HG02970 (cell line): Measurements from ENCODE around the gene SEC22A.
"Not testable (repeated sequence)": the region's sequence is repeated elsewhere in the genome, so short reads cannot be mapped to it uniquely, and the experiment has no call there.

Experiments
- ATAC-seq: cut with Tn5 transposase; IDR thresholded peaks from one replicate; pipeline ENCODE4 v1.9.1; 2021; ENCODE audit warnings: mild to moderate bottlenecking, moderate library complexity, moderate number of reproducible peaks; ENCODE audit not compliant: unreplicated experiment, low FRiP score

SEC22A gene

DNA sequence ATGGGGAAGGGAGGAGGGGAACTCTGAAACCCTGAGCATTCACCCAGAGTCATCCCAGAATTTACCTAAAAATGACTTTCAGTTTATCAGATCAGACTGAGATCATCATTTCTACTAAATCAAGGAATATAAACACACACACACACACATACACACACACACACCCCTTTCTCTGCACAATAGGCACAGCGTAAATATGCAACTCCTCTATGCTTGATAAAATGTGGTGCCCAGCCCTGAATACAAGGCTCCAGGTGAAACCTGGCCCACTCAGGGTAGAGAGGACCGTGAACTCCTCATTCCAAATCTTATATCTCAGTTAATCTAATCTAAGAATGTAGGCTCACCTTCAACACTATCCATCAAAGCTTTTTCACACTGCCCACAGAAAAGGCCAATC lies 31.8 kb upstream of the SEC22A start:
- no peak for ATAC-seq

- ATAC-seq = no peak
These were observed 21.0 kb upstream of the SEC22A start for GRCh38 chr3:123180791-123181190.

DNA sequence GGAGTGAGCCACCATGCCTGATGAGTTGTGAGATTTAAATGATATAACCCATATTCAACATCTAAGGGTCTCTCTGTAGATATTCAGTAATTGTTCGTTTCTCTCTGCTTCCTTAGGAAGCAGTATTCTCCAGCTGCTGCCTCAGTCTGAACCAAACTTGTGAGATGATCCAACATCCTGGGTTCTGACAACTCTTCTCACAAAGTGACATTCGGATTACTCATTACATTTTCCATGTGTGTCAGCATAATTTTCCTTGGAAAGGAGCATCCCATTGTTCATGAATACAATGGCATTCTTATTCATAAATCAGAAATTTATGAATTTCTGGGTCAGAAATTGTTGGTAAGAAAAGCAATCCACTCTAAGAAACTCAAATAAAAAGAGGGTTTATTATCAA lies 15.0 kb upstream of the SEC22A start:
- ATAC-seq = no peak

- ATAC-seq = no peak
These were observed 13.7 kb upstream of the SEC22A start for GRCh38 chr3:123188058-123188457.

GRCh38 chr3:123193448-123194101 lies 8.2 kb upstream of the SEC22A start:
- no peak for ATAC-seq

- ATAC-seq = no peak
These were observed 7.2 kb upstream of the SEC22A start for GRCh38 chr3:123194552-123194951.

- no peak for ATAC-seq
These were observed 3.4 kb upstream of the SEC22A start for GRCh38 chr3:123198372-123198771.

DNA sequence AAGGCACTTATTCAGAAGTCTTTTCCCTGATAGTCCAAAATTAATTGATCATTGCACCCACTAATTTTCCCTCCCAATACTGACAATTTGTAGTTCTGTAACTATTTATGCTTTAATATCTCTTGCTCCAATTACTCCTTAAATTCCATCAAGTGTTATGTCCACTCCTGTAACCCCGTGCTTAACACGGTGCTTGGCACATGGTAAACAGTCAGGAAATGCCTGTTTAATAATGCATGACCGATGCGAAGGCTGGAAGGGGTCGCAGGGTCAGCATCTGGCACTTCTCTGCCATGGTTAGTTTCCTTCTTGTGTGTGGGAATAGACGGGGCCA lies 553 bp upstream of the SEC22A start:
- no peak for ATAC-seq

DNA sequence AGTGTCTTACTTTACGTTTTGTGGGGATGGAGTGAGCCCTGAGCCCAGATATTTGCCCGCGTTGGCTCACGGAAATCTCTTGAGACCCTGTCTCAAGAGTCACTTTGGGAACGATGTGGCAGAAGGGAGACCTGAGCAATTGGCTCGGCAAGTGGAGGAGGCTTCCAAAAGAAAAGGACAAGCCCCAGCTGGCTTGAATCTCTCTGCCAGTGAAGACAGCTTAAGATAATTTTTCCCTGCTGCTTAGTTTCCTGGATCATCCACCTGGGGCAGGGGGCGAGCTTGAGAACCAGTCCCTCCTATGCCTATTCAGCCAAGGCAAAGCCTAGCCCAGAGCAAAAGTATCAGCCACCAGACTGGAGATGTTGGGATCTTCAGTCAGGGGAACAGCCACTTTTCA lies 708 bp downstream of the SEC22A start:
- no peak for ATAC-seq

- ATAC-seq = no peak
These were observed 17.2 kb downstream of the SEC22A start for GRCh38 chr3:123218990-123219389.

- not testable (repeated sequence) for ATAC-seq
These were observed 19.6 kb downstream of the SEC22A start for GRCh38 chr3:123221369-123221768.

DNA sequence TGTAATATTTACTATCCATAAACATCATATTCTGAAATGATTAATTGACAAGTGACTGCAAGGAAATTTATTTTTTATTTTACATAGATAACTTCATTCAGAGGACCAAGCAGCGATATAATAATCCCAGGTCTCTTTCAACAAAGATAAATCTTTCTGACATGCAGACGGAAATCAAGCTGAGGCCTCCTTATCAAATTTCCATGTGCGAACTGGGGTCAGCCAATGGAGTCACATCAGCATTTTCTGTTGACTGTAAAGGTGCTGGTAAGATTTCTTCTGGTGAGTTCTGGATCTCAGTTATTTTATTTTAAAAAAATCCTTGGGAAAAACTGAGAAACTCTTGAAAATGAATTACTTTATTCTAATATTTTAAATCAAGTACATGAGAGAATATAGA lies 23.3 kb downstream of the SEC22A start:
- ATAC-seq = no peak

DNA sequence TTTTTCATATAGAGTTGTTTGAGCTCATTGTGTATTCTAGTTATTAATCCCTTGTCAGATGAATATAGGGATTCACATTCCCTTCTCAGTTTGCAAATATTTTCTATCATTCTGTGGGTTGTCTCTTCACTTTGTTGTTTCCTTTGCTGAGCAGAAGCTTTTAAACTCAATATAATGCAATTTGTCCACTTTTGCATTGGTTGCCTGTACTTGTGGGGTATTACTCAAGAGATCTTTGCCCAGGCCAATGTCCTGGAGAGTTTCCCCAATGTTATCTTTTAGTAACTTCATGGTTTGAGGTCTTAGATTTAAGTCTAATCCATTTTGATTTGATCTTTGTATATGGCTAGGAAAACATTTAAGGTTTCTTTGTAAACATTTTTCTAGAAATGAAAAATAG lies 24.8 kb downstream of the SEC22A start:
- no peak for ATAC-seq

DNA sequence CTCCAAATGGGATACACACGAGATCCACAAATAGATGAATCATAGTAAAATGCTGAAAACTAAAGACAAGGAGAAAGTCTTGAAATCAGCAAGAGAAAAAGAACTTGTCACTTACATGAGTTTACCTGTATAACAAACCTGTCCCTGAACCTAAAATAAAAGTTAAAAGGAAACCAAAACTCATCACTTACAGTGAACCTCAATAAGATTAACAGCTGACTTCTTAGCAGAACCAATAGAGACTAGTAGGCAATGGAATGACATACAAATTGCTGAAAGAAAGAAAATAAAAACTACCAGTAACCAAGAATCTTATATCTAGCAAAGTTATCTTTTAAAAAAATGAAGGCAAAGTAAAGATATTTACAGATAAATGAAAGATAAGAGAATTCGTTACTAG lies 27.4 kb downstream of the SEC22A start:
- no peak for ATAC-seq

GRCh38 chr3:123236902-123237301 lies 35.2 kb downstream of the SEC22A start:
- ATAC-seq = no peak

- ATAC-seq = not testable (repeated sequence)
These were observed 37.4 kb downstream of the SEC22A start for GRCh38 chr3:123239186-123239585.

GRCh38 chr3:123239756-123240155 lies 38.0 kb downstream of the SEC22A start:
- ATAC-seq = no peak

GRCh38 chr3:123244128-123244527 lies 42.4 kb downstream of the SEC22A start:
- no peak for ATAC-seq

DNA sequence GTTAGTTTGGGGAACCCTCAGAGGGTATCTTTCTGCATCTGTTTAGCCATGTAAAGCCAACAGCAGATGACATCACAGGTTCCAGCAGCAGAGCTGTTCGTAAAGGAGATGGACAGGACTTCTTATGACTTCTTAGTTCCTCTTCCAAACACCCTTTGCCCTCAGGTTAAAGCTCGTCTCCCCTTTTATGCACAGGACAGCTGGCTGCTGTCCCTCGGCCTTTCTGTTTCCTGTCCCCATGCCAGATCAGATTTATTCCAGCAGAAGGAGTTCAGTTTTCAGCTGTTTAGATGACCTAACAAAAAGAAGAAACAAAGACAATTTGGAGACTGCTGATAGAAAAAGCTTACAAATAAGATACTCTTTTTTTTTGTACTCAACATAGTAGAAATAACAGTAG lies 45.1 kb downstream of the SEC22A start:
- no peak for ATAC-seq

DNA sequence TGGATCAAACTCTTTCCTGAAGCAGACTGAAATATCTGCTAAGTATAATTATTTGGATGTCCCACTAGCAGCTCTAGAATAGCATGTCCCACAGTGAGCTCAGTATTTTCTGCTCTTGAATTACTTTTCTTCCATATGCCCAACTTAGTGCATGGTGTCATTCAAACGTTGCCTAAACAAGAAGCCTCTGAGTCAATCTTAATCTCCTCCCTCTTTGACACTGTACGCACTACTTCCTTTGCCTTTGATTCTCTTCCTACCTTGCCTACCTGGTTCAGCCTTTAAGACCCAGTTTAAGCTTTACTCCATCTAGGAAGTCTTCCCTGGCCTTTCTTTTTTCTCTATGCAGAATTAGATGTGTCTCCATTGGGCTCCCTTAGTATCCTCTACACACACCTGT lies 54.5 kb downstream of the SEC22A start:
- no peak for ATAC-seq

GRCh38 chr3:123258359-123258758 lies 56.6 kb downstream of the SEC22A start:
- no peak for ATAC-seq

DNA sequence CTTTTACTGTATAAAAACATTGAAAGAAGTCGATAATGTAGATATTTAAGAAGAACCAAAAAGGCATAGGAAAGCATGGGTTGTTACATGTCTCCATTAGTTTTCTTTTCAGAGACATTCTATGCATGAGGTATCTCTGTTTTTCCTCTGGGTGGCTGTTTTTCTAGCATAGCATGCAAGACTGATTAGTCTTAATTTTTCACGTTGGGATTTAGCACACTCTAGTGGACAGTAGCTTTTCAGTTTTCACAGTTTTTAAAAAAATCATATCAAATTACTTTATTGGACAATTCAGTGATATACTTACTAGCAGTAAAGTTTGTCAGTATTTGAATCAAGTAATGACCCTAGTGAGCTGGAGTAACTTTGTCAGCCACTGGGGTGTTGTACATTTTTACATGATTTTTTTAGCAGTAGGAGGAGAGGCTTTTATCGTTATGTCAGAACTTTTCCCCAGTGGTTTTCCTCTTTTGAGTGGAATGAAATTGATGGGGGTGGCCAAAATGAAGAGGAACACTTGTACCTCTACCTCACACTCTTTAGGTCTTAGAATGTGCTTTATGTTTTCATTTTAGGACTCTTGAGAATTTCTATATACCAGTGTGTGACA lies 57.2 kb downstream of the SEC22A start:
- no peak for ATAC-seq

GRCh38 chr3:123261666-123262065 lies 59.9 kb downstream of the SEC22A start:
- no peak for ATAC-seq
